SIG-M5 (cell line): ENCODE results near the gene C5orf63.
"Not testable (repeated sequence)": the region's sequence is repeated elsewhere in the genome, so short reads cannot be mapped to it uniquely, and the experiment has no call there.

ENCODE experiments used
- DNase-seq: peaks from one replicate; lab custom pipeline; 2025; lab: John Stamatoyannopoulos, UW

The C5orf63 gene

GRCh38 chr5:127072861-127073846 is at the start of gene C5orf63:
Gene C5orf63, minus strand, starts transcription at chr5:127073502. Its CDS starts 14,507 bp downstream, at chr5:127058995.
- no peak for DNase-seq

DNA sequence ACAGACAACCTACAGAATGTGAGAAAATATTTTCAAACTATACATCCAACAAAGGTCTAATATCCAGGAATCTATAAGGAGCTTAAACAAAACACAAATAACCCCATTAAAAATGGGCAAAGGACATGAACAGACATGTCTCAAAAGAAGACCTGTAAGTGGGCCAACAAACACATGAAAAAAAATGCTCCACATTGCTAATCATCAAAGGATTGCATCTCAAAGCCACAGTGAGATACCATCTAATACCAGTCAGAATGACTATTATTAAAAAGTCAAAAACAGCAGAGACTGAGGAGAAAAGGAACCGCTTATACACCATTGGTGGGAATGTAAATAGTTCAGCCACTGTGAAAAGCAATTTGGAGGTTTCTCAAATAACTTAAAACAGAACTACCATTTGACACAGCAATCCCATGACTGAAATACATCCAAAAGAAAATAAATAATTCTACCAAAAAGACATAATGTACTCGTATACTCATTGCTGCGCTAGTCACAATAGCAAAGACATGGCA is 39.1 kb upstream of the C5orf63 start:
- no peak for DNase-seq

- no peak for DNase-seq
These were observed 37.8 kb upstream of the C5orf63 start for GRCh38 chr5:127111112-127111511.

DNA sequence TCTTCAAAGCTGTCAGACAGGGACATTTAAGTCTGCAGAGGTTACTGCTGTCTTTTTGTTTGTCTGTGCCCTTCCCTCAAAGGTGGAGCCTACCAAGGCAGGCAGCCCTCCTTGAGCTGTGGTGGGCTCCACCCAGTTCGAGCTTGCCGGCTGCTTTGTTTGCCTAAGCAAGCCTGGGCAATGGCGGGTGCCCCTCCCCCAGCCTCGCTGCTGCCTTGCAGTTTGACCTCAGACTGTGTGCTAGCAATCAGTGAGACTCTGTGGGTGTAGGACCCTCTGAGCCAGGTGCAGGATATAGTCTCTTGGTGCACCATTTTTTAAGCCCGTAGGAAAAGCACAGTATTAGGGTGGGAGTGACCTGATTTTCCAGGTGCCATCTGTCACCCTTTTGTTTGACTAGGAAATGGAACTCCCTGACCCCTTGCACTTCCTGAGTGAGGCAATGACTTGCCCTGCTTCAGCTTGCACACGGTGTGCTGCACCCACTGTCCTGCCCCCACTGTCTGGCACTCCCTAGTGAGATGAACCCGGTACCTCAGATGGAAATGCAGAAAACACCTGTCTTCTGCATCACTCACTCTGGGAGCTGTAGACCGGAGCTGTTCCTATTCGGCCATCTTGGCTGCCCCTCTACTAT is 35.4 kb upstream of the C5orf63 start:
- not testable (repeated sequence) for DNase-seq

- DNase-seq: no peak
These were observed 28.6 kb upstream of the C5orf63 start for GRCh38 chr5:127101935-127102334.

GRCh38 chr5:127101533-127101932 is 28.2 kb upstream of the C5orf63 start:
- DNase-seq: no peak

- DNase-seq: no peak
These were observed 24.9 kb upstream of the C5orf63 start for GRCh38 chr5:127098241-127098640.

DNA sequence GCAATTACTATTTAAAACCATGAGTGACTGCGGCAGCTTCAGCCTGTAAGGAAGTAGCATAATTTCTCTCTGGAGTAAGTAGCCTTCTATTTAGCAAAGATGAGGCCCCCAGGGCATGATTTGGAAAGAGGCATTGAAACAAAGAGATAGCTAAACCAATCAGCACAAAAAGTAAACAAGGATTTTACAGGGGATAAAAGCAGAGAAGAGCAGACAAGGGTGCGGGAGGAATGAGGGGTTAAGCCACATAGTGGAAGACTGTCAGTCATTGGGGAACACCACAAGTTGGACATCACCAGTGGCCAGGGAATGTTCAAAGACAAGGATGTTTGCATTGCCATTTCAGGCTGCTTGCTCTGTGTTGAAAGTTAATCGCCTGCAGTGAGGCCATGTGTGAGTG is 24.0 kb upstream of the C5orf63 start:
- DNase-seq: no peak

DNA sequence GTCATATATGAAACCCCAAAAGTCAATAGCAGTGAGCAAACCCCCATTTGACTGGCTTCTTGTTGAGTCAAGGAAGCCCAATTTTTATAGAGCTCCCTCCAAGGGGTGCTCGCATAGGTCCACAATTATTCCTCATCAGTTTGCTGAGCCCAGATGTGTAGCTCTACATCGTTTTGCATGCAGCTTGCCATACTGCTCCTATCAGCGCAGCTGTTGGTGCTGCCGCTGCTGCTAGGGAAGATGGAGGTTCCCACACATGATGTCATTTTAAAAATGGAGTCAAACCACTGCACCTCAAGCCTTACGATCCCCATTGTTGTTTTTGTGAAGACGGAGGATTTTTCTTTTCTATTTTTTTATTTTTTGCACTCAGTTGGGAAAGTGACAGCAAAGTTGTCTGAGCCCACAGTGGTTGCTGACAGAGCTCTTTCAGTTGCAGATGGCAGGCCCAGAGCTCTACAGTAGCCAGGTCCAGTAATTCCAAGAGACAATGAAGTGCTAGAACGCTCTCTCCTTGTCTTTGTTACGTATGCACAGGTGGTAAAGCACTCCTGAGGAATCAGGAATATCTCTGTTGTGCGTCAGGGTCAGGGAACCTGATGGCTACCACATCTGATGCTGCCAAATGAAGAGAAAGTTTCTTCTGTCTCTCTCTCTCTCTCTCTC is 23.2 kb upstream of the C5orf63 start:
- no peak for DNase-seq

DNA sequence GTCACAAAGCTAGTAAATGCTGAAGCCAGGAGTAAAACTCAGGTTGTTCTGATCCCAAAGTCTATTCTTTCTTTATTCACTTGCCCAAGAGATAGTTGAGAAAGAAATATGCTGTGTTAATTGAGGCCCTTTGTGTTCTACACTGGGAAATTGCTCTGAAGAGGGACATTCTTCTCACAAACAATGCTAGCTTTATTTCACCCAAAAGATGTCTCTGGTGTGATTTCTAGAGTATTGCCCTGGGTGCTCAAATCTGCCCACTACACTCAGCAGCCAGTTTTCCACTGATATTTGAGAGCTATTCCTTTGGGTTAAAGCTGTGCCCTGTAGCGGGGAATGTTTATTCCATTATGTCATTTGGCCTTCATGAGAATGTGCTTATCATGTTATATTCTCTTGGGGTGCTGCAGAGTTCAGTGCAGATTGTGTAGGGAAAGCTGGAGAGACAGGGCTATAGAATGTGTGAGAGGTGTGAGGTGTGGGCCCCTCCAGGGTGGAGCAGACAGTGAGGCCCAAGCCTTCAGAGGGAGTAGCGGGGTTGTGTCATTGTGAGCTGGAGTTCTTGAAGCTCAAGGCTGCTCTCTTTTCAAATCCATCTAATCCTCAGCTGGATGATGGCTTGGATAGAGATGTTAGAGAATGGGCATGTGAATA is 21.0 kb upstream of the C5orf63 start:
- no peak for DNase-seq

DNA sequence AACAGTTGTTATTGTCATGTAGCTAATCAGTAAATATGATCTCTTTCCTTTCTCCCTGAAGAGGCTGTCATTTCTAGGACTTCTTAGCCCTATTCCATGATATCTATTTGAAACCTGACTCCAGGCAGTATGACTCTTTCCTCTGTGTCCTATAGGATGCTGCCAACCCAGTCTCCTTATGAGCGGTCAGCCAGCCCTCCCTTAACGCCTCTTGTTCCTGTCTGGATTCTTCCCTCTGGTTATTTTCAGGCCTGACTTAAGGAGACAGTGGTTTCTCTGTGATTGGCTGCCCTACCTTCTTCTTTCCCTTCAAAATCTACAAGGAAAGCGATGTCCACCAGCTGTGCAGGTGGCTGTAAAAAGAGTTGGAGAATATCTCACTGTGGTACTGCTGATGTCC is 19.4 kb upstream of the C5orf63 start:
- no peak for DNase-seq

GRCh38 chr5:127089191-127089590 is 15.9 kb upstream of the C5orf63 start:
- DNase-seq: no peak

DNA sequence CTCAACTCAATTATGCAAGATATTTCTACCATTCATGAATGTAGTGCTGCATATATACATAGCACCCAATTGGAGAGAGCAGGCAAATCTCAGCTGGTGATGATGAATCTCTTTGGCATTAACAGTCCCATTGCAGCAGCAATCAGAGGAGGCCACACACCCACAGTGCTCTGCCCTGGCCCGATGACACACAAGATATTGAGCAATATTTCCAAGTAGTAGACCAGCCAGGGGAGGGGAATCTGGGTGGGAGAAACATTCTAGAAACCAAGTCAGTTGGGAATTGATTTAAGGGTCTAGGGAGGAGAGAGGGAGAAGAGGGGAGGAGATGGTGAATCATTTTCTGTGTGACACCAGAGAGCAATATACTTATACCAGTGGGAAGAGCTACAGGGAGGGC is 14.9 kb upstream of the C5orf63 start:
- no peak for DNase-seq

- DNase-seq: no peak
These were observed 13.3 kb upstream of the C5orf63 start for GRCh38 chr5:127086589-127086988.

DNA sequence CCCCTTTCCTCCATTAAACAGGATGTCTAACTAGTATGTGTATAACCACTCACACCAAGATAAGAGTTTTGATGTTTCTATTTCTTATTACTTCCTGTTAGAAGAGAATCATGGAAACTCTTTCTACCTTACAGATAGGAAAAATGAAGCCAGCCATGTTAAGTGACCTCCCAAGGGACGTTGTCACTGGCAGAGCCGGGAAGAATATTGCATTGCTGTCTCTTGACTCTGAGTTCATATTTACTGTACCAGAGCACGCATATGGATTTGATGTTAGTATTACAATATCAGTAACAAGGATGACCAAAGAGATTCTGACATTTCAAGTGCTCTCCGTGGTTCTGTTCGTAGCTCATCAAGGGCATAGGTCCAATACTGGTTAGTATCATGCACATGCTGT is 12.5 kb upstream of the C5orf63 start:
- no peak for DNase-seq

DNA sequence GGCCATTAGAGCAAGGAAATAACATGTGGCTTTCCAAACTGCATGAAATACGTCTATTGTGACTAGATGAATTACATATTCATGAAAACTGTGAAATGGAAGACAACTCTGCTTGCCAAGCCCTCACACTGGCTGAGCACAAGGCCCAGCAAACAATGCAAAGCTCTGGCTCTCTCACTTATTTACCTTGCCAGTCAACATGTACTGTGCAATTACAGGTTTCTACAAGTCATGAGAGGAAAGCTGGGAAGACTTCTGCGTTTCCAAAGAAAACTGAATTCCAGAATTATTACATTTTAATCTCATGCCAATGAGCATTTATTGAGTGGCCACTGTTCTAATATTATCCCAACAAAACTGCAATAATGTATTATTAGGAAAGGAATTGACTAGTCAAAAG is 12.1 kb upstream of the C5orf63 start:
- no peak for DNase-seq

GRCh38 chr5:127084656-127085055 is 11.4 kb upstream of the C5orf63 start:
- DNase-seq: no peak

GRCh38 chr5:127083711-127084110 is 10.4 kb upstream of the C5orf63 start:
- no peak for DNase-seq

DNA sequence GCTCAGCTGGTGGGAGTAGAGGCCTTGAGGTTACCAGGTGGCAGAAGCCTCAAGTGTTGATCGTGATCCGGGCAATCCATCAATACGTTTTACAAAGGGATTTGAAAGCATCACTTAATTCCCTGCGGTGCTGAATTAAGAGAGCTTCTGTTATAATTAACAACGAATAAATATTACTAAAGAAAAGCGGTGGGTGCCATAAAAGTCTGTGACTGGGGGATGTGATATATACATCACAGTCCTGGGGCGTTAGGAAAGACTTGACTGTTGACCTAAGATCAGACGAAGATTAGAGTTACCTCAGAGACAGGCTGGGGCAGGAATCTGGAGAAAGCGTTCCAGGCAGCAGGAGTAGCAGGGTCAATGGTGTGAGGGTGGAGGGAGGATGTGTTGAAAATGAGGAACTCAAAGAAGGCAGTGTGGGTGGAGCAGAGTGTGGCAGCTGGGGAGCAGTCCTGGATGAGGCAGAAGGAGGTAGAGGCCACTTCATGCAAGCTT is 6.7 kb upstream of the C5orf63 start:
- no peak for DNase-seq

GRCh38 chr5:127077366-127077765 is 4.1 kb upstream of the C5orf63 start:
- DNase-seq: no peak

- DNase-seq: no peak
These were observed 3.2 kb upstream of the C5orf63 start for GRCh38 chr5:127076315-127077129.
